HEK293 (cell line): ENCODE data around the gene RNASET2.

ENCODE experiments used
- MEIS1 ChIP-seq: sonication (generic); formaldehyde crosslinking; IDR thresholded peaks from 2 replicates; pipeline ENCODE4 v1.8.1; 2022; ENCODE audit warnings: missing genetic modification reagents, mild to moderate bottlenecking, borderline replicate concordance
- REST ChIP-seq: fragments of 450-650 bp; formaldehyde crosslinking; IDR thresholded peaks from 2 replicates; pipeline ENCODE4 v1.5.1; 2016; ENCODE audit warnings: missing biosample characterization, missing genetic modification characterization
- SP7 ChIP-seq: fragments of 450-650 bp; formaldehyde crosslinking; IDR thresholded peaks from 2 replicates; pipeline ENCODE4 v1.5.1; 2016; ENCODE audit warnings: missing biosample characterization, missing genetic modification characterization

- TF ChIP-seq REST: no peak
- no peak for TF ChIP-seq MEIS1 (CRISPR knock-in tag)
- no peak for TF ChIP-seq SP7 (tag by site-specific recombination)
Measured at GRCh38 chr6:166925141-166925996, 31.0 kb downstream of the RNASET2 start.
